ENCODE measurements around the gene ZFPM1. TPM values are rescaled to one million over a fixed set of nuclear protein-coding genes. Genes with fewer than 3 reads are reported as not detected.

Gene ZFPM1
- total RNA-seq, 2 experiments from 2014 or later: 15.1 to 21.0 TPM

GRCh38 chr16:88413231-88413630, 39.8 kb upstream of the ZFPM1 start:
- Mint-ChIP-seq H3K27ac (no peak overlapping the region), H3K27me3 (no peaks in the 10 kb centered on the region), H3K9me3 (ENCODE audit: low read depth) (no peaks in the 10 kb centered on the region), H3K4me1 (peaks cover under 1% of the 10 kb centered on the region), H3K36me3 (no peaks in the 10 kb centered on the region), H3K4me3 (no peak overlapping the region)
- DNase-seq (no peak), ATAC-seq (no peak)
- CTCF ChIA-PET: no interaction called here

GRCh38 chr16:88413631-88414030, 39.4 kb upstream of the ZFPM1 start:
- no peaks in the 10 kb centered on the region for H3K27me3 Mint-ChIP-seq
- DNase-seq (no peak), ATAC-seq (no peak)
- H3K4me3 Mint-ChIP-seq: no peak overlapping the region
- H3K4me1 Mint-ChIP-seq: no peaks in the 10 kb centered on the region
- H3K36me3 Mint-ChIP-seq: no peaks in the 10 kb centered on the region
- H3K27ac Mint-ChIP-seq: no peak overlapping the region
- CTCF ChIA-PET: interaction anchor here (1.5 kb wide), 1 partner anchor 17 kb away, joined by 3 read pairs; no protein-coding TSS in a partner anchor
- no peaks in the 10 kb centered on the region for H3K9me3 Mint-ChIP-seq (ENCODE audit: low read depth)

- Mint-ChIP-seq H3K36me3 (no peaks in the 10 kb centered on the region), H3K27ac (no peak overlapping the region), H3K4me1 (no peaks in the 10 kb centered on the region), H3K27me3 (no peaks in the 10 kb centered on the region), H3K9me3 (ENCODE audit: low read depth) (no peaks in the 10 kb centered on the region), H3K4me3 (no peak overlapping the region)
- DNase-seq (no peak), ATAC-seq (no peak)
- CTCF ChIA-PET: interaction anchor here (1.5 kb wide), 1 partner anchor 16 kb away, joined by 3 read pairs; no protein-coding TSS in a partner anchor
Observed at GRCh38 chr16:88414521-88415380, 38.3 kb upstream of the ZFPM1 start.

- no peaks in the 10 kb centered on the region for H3K9me3 Mint-ChIP-seq (ENCODE audit: low read depth)
- CTCF ChIA-PET: interaction anchor here (1.5 kb wide), 1 partner anchor 15 kb away, joined by 3 read pairs; no protein-coding TSS in a partner anchor
- H3K36me3 Mint-ChIP-seq: no peaks in the 10 kb centered on the region
- no peak for ATAC-seq
- H3K4me1 Mint-ChIP-seq: no peaks in the 10 kb centered on the region
- no peak overlapping the region for H3K27ac Mint-ChIP-seq
- DNase-seq: no peak
- H3K27me3 Mint-ChIP-seq: no peaks in the 10 kb centered on the region
- no peak overlapping the region for H3K4me3 Mint-ChIP-seq
Observed at GRCh38 chr16:88415381-88415705, 37.7 kb upstream of the ZFPM1 start.

- H3K27ac Mint-ChIP-seq: no peak overlapping the region
- H3K36me3 Mint-ChIP-seq: no peaks in the 10 kb centered on the region
- H3K9me3 Mint-ChIP-seq (ENCODE audit: low read depth): no peaks in the 10 kb centered on the region
- ATAC-seq (no peak), DNase-seq (no peak)
- H3K4me1 Mint-ChIP-seq: no peaks in the 10 kb centered on the region
- H3K4me3 Mint-ChIP-seq: no peak overlapping the region
- H3K27me3 Mint-ChIP-seq: no peaks in the 10 kb centered on the region
- CTCF ChIA-PET: no interaction called here
Observed at GRCh38 chr16:88415713-88416323, 37.3 kb upstream of the ZFPM1 start.

GRCh38 chr16:88416686-88417085, 36.4 kb upstream of the ZFPM1 start:
- no peaks in the 10 kb centered on the region for H3K36me3 Mint-ChIP-seq
- H3K27me3 Mint-ChIP-seq: no peaks in the 10 kb centered on the region
- no peak for ATAC-seq
- no peak overlapping the region for H3K4me3 Mint-ChIP-seq
- no peak for DNase-seq
- no peaks in the 10 kb centered on the region for H3K9me3 Mint-ChIP-seq (ENCODE audit: low read depth)
- no peaks in the 10 kb centered on the region for H3K4me1 Mint-ChIP-seq
- CTCF ChIA-PET: no interaction called here
- H3K27ac Mint-ChIP-seq: no peak overlapping the region

GRCh38 chr16:88417684-88418476, 35.2 kb upstream of the ZFPM1 start:
- DNase-seq (no peak), ATAC-seq (no peak)
- Mint-ChIP-seq H3K36me3 (no peaks in the 10 kb centered on the region), H3K27ac (no peak overlapping the region), H3K9me3 (ENCODE audit: low read depth) (no peaks in the 10 kb centered on the region), H3K4me1 (no peaks in the 10 kb centered on the region), H3K4me3 (no peak overlapping the region), H3K27me3 (no peaks in the 10 kb centered on the region)
- CTCF ChIA-PET: no interaction called here

- no peaks in the 10 kb centered on the region for H3K36me3 Mint-ChIP-seq
Observed at GRCh38 chr16:88418869-88419268, 34.2 kb upstream of the ZFPM1 start.

GRCh38 chr16:88419790-88420189, 33.3 kb upstream of the ZFPM1 start:
- peaks cover 5% of the 10 kb centered on the region for H3K27me3 Mint-ChIP-seq
- no peak overlapping the region for H3K4me3 Mint-ChIP-seq
- DNase-seq: no peak
- H3K4me1 Mint-ChIP-seq: no peaks in the 10 kb centered on the region
- H3K36me3 Mint-ChIP-seq: no peaks in the 10 kb centered on the region
- no peak overlapping the region for H3K27ac Mint-ChIP-seq
- ATAC-seq: no peak
- no peaks in the 10 kb centered on the region for H3K9me3 Mint-ChIP-seq (ENCODE audit: low read depth)
- CTCF ChIA-PET: no interaction called here

More at GRCh38 chr16:88418869-88419268, 34.2 kb upstream of the ZFPM1 start:
- no peaks in the 10 kb centered on the region for H3K9me3 Mint-ChIP-seq (ENCODE audit: low read depth)
- no peaks in the 10 kb centered on the region for H3K27me3 Mint-ChIP-seq
- no peak for ATAC-seq
- no peaks in the 10 kb centered on the region for H3K4me1 Mint-ChIP-seq
- no peak overlapping the region for H3K27ac Mint-ChIP-seq
- no peak for DNase-seq
- CTCF ChIA-PET: no interaction called here
- H3K4me3 Mint-ChIP-seq: no peak overlapping the region

- ATAC-seq: no peak
Observed at GRCh38 chr16:88420496-88420895, 32.6 kb upstream of the ZFPM1 start.

GRCh38 chr16:88421301-88421700, 31.8 kb upstream of the ZFPM1 start:
- no peak overlapping the region for H3K27ac Mint-ChIP-seq
- no peaks in the 10 kb centered on the region for H3K36me3 Mint-ChIP-seq
- CTCF ChIA-PET: no interaction called here
- no peak overlapping the region for H3K4me3 Mint-ChIP-seq
- H3K4me1 Mint-ChIP-seq: no peaks in the 10 kb centered on the region
- H3K27me3 Mint-ChIP-seq: peaks cover 11% of the 10 kb centered on the region
- ATAC-seq (no peak), DNase-seq (no peak)
- H3K9me3 Mint-ChIP-seq (ENCODE audit: low read depth): no peaks in the 10 kb centered on the region

More at GRCh38 chr16:88420496-88420895, 32.6 kb upstream of the ZFPM1 start:
- CTCF ChIA-PET: no interaction called here
- no peak overlapping the region for H3K27ac Mint-ChIP-seq
- no peaks in the 10 kb centered on the region for H3K36me3 Mint-ChIP-seq
- H3K4me3 Mint-ChIP-seq: no peak overlapping the region
- H3K27me3 Mint-ChIP-seq: peaks cover 11% of the 10 kb centered on the region
- H3K9me3 Mint-ChIP-seq (ENCODE audit: low read depth): no peaks in the 10 kb centered on the region
- DNase-seq: no peak
- H3K4me1 Mint-ChIP-seq: no peaks in the 10 kb centered on the region

GRCh38 chr16:88421871-88422433, 31.1 kb upstream of the ZFPM1 start:
- H3K27me3 Mint-ChIP-seq: peaks cover 11% of the 10 kb centered on the region
- H3K27ac Mint-ChIP-seq: no peak overlapping the region
- DNase-seq (no peak), ATAC-seq (no peak)
- no peaks in the 10 kb centered on the region for H3K9me3 Mint-ChIP-seq (ENCODE audit: low read depth)
- H3K4me3 Mint-ChIP-seq: no peak overlapping the region
- no peaks in the 10 kb centered on the region for H3K36me3 Mint-ChIP-seq
- H3K4me1 Mint-ChIP-seq: no peaks in the 10 kb centered on the region
- CTCF ChIA-PET: no interaction called here

- H3K27ac Mint-ChIP-seq: no peak overlapping the region
- no peak for ATAC-seq
- H3K36me3 Mint-ChIP-seq: no peaks in the 10 kb centered on the region
- CTCF ChIA-PET: no interaction called here
- no peak overlapping the region for H3K4me3 Mint-ChIP-seq
- DNase-seq: no peak
- H3K27me3 Mint-ChIP-seq: peaks cover 11% of the 10 kb centered on the region
- no peaks in the 10 kb centered on the region for H3K4me1 Mint-ChIP-seq
- H3K9me3 Mint-ChIP-seq (ENCODE audit: low read depth): no peaks in the 10 kb centered on the region
Observed at GRCh38 chr16:88422733-88423447, 30.2 kb upstream of the ZFPM1 start.
